HG02885 (cell line): Measurements from ENCODE around the gene PNPLA7.

Experiments
- ATAC-seq: cut with Tn5 transposase; IDR thresholded peaks from one replicate; pipeline ENCODE4 v1.9.1; 2021; ENCODE audit warnings: mild to moderate bottlenecking; ENCODE audit not compliant: unreplicated experiment, poor library complexity

PNPLA7 gene

DNA sequence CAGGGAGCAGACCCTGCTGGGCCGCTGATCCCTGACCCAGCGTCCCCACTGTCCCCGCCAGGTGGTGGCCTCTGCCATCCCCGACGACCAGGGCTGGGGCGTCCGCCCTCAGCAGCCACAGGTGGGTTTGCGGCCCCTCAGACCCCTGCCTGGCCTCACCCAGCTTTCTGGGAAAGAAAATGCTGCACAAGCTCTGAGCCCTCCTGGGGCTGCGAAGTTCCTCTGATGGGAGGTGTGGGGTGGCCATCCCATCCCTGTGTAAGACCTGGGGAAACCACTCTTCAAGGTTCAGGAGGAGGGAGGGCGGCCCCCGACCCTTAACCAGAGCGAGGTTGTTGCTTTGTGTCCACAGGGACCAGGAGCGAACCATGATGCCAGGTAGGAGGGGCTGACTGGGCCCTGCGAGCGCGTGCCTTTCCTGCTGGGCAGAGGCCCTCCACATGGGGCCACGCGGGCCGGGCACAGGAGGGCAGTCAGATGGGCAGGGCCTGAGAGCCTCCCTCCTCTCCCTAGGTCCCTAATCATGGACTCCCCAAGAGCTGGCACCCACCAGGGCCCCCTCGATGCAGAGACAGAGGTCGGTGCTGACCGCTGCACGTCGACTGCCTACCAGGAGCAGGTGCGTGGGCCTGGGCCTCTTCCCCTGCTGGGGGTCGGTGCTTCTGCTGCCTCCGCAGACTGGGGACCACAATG lies 119.3 kb downstream of the PNPLA7 start:
- no peak for ATAC-seq

- ATAC-seq, result no peak
These were observed 120.1 kb downstream of the PNPLA7 start for GRCh38 chr9:137429974-137430722.

DNA sequence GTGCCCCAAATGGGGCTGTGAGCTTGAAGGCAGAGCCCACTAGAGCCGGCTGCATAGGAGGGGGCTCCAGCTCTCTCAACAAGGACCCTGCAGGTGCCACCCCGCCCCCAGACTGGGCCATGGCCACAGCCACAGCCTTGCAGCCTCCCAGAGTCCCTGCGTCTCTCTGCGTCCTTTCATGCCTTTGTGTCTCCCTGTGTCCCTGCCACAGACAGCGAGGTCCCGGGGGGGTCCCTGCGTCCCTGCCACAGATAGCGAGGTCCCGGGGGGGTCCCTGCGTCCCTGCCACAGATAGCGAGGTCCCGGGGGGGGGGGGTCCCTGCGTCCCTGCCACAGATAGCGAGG lies 120.7 kb downstream of the PNPLA7 start:
- no peak for ATAC-seq

DNA sequence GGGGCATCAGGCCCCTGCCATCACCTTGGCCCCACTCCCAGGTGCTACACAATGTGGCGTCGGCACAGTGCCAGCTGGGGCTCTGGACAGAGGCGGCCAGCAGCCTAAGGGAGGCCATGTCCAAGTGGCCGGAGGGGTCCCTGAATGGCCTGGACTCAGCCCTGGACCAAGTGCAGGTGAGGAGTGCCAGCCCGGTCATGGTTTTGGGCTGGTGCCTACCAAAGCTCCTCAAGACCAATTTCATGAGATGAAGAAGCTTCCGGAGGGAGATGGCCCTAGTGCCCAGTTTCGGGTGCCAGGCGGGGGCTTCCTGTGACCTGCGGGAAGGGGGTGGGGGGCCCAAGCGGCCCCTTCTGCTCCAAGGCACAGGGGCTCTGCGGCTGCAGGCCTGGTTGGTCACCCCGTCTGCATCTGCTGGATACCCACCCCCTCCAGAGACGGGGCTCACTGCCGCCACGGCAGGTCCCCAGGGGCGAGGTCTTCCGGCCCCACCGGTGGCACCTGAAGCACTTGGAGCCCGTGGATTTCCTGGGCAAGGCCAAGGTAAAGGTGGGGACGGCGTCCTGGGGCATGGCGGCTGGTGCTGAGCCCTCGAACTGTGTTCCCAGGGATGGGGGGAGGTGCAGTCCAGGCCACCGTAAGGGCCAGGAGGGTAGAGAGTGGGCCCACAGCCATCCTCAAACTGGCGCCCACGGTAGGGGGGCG lies 121.2 kb downstream of the PNPLA7 start:
- no peak for ATAC-seq

DNA sequence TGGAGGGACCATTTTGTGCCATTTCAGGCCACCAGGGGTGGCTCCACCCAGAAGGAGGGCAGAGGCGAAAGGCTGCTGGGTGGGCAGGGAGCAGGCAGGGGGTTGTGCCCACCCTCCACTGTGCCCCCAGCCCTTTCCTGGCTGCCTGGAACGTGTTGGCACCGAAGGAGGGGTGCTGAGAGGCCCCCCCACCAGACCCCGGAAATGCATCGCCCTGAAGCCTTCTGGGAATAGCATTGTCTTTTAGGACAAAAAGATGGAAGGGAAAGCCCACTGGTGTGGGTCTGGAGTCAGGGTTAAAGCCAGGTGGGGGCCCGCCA lies 121.9 kb downstream of the PNPLA7 start:
- no peak for ATAC-seq

DNA sequence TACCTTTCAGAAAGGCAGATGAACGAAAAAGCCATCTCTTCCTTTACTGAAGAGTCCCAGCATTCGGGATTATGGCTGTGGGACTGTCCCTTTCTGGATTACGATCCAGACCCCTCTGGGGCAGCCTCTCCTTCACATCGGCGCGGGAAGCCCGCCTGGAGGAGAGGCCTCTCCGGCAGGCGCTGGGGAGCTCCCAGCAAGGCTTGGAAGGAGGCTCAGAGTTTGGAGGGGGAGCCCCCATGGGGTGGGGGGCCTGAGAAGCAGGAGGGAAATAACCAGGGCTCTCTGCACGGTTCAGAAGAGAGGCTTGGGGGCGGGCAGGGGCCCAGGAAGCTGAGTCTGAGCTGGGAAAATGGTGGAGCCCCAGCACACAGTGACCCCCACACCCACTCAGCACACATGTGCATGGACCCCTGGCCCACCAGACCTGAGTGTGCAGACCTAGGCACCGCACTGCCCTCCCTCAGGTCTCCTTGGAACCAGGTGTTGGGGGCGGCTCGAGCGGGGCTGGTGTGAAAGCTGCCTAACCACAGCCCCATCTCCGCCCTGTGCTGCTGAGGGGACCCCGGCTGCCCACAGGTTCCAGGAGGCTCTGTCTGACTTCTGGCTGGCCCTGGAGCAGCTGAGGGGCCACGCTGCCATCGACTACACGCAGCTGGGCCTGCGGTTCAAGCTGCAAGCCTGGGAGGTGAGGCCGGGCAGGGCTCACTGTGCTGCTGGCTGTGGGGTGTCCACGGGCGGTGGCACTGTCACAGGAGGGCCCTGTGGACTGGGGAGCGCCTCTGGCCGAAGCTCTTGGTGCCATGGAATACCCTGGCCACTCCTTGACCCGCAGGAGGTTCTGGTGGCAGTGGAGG lies 122.5 kb downstream of the PNPLA7 start:
- no peak for ATAC-seq

DNA sequence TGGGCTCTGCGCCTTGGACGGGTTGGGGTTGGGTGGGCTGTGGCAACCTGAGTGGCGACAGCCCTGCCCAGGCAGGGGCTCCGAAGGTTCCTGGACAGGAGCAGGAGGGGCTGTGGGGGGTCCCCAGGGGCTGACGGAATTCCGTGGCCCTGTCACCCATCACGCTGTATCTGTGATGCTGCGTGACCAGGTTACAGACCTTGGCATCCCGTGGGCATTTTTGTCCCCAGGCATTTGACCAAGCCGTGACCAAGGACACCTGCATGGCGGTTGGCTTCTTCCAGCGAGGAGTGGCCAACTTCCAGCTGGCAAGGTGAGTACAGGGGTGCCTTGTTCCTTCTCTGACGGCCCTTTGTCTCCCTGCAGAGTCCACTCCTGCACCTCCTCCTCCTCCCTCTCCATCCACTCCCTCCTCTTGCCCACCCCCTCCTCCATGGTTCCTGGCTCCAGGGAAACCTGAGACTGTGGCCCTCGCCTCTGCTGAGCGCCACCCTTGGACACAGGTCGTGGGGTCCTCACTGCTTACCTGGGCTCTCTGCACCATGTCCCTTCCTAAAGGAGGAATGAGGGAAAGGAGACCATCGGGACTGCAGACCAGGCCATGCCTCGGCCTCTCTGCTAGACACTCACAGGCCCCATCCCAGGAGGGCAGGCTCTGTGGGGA lies 124.1 kb downstream of the PNPLA7 start:
- no peak for ATAC-seq

DNA sequence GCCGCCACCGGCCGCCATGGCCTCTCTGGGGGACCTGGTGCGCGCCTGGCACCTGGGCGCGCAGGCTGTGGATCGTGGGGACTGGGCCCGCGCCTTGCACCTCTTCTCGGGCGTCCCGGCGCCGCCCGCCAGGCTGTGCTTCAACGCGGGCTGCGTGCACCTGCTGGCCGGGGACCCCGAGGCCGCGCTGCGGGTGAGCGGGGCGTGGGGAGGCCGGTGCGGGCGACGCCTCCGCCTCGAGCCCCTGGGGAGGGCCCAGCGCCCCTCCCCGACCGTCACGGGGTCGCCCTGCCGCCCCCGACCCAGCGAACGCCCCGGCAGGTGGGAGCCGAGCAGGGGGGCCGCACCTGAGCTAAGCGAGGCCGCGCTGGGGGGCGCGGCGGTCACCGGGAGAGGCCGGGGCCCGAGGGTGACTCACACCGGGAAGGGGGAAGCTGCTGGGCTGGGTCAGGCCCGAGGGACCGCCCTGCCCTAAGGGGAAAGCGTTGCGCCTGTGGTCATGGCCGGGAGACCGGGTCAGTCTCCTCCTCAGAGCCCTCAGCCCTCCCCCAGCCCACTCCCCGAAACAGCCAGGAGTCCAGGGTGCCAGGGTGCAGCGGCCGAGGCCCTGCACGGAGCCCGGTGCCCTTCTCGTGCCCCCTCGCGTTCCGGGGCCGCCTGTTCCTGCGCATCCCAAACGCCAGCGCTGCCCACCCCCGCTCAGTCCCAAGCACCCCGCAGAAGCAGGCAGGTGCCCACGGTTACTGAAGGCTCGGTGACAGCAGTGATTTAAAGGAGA lies 126.5 kb downstream of the PNPLA7 start:
- ATAC-seq, result no peak

DNA sequence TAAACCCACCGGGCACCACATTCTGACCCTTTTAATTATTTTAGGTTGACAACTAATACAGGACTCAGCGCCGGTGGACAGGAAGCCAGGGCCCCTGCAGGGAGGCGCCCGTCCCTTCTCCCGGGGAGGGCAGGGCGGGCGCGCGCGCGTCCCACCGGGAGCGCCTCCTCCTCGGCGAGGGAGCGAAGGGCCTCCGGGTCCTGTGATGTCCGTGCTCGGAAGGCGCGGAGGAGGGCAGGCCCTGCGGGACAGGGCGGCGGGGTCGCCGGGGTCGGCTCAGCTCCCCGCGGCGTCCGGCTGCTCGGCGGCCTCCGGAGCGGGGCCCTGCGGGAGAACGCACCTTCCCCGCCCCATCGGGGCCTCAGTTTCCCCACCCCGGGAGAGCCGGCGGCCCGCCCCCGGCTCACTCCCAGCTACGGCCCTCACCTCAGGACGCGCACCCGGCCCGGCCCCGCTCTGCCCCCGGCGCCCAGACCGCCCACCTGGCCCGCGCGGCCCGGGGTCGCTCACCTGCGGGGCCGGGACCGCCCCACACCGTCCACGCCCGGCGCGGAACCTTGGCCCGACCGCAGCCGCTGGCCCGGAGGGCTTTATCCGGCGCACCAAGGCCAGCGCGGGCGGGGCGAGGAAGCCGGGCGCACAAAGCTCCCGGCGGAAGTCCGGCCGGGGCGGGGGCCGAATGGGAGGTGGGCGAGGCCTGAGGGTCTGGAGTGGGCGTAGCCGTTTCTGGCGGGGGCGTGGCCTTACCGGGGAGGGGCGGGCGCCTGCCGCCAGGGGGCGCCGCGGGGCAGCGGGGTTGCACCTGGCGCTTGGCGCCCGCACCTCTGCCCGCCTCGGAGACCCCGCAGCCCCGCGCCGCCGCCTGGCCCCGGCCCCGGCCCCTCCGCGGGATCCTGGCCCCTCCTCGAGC lies 127.3 kb downstream of the PNPLA7 start, which contains the start of the genes EXD3 and NOXA1:
Gene EXD3, minus strand, starts transcription at position 559 of the 910 bp plus-strand sequence. CDS start 27,805 bp downstream, outside the sequence.
Gene NOXA1, plus strand, starts transcription at position 790 of the 910 bp plus-strand sequence. CDS start 137 bp downstream, outside the sequence.
- ATAC-seq, result peak; percentile 87

DNA sequence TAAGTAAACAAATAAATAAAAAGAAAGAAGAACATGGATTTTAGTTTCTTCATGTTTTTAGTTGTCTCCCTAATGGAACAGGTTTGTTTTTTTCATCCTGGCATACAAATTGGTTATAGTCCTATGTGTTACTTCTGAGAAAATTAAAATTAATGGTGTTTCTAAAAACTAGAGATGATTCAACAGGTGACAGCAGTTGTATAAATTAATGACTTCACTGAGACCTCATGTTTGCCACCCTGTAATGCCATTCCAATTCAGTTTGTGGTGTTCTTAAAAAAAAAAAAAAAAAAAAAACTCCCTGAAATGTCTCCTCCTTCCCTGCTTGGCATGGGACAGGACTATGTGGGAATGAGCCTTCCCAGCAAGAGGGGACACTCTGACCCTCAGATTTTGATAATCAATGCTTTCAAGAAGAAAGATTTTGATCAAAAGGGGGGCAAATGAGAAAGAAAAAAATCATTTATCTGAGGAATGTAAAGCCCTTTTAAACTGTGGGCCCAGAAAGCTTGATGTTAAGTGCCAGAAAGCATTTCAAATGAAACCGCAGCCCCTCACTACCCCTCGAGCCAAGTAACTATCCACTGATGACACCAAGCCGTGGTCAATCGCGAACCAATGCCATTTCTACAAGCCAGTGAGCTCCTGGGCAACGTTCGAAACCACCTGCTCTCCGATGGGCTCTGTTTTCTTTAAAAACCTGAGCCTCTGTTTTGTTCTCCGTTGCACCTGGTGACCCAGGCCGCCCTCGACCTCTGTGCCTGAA lies 128.2 kb downstream of the PNPLA7 start:
- no peak for ATAC-seq

GRCh38 chr9:137417161-137418021 lies 132.8 kb downstream of the PNPLA7 start:
- no peak for ATAC-seq

GRCh38 chr9:137416563-137417151 lies 133.5 kb downstream of the PNPLA7 start:
- no peak for ATAC-seq

DNA sequence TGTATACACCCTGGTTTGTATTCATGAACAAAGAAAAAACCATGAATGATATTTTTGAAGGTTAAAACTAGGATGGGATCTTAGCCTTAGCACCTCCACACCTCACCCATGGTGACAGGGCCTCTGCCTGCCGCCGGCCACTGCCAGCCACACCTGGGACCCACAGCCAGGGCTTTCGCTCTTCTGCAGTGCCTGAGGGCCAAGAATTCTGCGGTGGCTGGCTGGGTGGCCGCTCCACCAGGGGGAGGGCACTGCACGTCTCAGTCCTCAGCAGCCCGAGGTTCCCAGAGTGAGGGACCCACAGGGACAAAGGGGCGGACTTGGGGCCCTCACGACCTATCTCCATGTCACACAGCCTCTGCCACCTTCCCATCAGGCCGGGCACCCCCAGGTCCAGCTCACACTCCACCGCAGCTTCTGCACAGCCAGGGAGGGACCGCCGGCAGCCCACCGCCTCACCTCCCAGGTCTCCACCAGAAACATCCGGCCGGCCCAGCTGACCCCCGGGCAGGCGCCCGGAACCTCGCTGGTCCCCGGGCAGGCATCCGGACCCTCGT lies 134.1 kb downstream of the PNPLA7 start:
- no peak for ATAC-seq

GRCh38 chr9:137415451-137415850 lies 134.8 kb downstream of the PNPLA7 start:
- no peak for ATAC-seq

DNA sequence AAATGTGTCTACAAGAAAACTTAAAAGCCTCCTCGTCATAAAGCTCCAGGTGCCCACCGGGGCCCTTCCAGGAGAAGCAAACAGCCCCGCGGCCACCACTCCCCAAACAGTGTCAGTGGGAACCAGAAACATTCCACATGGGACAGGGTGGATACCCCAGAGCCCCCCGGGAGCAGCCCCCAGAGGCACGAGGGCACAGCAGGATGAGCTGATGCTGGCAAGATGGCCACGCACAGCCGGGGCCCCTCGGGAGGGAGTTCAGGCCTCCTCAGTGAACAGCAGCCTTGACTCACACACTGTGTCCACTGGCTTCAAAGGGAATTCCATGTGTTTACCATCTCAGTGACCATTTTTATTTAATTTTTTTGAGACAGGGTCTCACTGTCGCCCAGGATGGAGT lies 137.8 kb downstream of the PNPLA7 start:
- ATAC-seq, result no peak
